ENCODE results near the gene RPL3. TPM values are rescaled to one million over a fixed set of nuclear protein-coding genes. Genes with fewer than 3 reads are reported as not detected.

The RPL3 gene
- total RNA-seq, 1 experiment from 2014 or later: 3,475 TPM

DNA sequence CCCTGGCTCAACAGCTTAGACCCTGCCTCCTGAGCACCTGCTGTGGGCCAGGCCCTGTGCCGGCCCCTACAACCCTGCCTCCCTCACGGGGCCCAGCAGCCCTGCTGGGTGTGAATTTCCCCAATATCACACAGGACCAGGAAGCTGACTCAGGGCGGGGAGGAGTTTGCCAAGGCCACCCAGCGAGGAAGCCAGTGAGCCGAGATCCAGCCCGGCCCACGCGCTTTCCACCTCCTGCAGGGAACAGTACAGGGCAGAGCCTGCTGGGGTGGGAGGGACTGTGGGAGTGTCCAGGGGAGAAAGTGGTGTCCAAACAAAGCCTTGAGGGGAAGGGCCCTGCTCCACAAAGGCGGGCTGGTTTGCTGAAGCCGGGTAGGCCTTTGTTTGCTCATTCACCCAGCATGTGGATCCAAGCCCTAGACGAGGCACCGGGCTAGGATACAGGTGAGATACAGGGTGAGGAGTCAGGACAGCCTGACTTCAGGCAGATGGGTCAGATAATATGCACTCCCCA is 26.8 kb downstream of the RPL3 start:
- TF ChIP-seq, protein P1, sequence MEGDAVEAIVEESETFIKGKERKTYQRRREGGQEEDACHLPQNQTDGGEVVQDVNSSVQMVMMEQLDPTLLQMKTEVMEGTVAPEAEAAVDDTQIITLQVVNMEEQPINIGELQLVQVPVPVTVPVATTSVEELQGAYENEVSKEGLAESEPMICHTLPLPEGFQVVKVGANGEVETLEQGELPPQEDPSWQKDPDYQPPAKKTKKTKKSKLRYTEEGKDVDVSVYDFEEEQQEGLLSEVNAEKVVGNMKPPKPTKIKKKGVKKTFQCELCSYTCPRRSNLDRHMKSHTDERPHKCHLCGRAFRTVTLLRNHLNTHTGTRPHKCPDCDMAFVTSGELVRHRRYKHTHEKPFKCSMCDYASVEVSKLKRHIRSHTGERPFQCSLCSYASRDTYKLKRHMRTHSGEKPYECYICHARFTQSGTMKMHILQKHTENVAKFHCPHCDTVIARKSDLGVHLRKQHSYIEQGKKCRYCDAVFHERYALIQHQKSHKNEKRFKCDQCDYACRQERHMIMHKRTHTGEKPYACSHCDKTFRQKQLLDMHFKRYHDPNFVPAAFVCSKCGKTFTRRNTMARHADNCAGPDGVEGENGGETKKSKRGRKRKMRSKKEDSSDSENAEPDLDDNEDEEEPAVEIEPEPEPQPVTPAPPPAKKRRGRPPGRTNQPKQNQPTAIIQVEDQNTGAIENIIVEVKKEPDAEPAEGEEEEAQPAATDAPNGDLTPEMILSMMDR (IDR thresholded peaks at IDR 0.05; ENCODE audit: unreplicated experiment): no peak
- Mint-ChIP-seq H3K9me3 (ENCODE audit: unreplicated experiment) (no peaks in the 10 kb centered on the region), H3K36me3 (ENCODE audit: insufficient read depth, unreplicated experiment) (no peaks in the 10 kb centered on the region), H3K4me3 (ENCODE audit: unreplicated experiment) (peak overlapping the region; percentile 38), H3K27me3 (ENCODE audit: insufficient read depth, unreplicated experiment) (no peaks in the 10 kb centered on the region), H3K4me1 (ENCODE audit: insufficient read depth, unreplicated experiment) (peaks cover 15% of the 10 kb centered on the region), H3K27ac (ENCODE audit: low read depth, unreplicated experiment) (peak overlapping the region; percentile 75)
- ChIA-PET CTCF (interaction anchor here (0.5 kb wide), 1 partner anchor 26 kb away, joined by 3 read pairs; no protein-coding TSS in a partner anchor), POLR2A (interaction anchor here (0.7 to 2.8 kb wide), 5 partner anchors 19 to 53 kb away, joined by 3 to 10 read pairs (median 4); no protein-coding TSS in a partner anchor)
- peak; percentile 96 for DNase-seq (ENCODE audit: unreplicated experiment)
- BruUV-seq (replicated peaks): no TSS peak
- intact Hi-C loops (cut with micrococcal nuclease): loop anchor here (5.0 kb wide), 2 partner anchors 40 to 120 kb away; no protein-coding TSS in a partner anchor

DNA sequence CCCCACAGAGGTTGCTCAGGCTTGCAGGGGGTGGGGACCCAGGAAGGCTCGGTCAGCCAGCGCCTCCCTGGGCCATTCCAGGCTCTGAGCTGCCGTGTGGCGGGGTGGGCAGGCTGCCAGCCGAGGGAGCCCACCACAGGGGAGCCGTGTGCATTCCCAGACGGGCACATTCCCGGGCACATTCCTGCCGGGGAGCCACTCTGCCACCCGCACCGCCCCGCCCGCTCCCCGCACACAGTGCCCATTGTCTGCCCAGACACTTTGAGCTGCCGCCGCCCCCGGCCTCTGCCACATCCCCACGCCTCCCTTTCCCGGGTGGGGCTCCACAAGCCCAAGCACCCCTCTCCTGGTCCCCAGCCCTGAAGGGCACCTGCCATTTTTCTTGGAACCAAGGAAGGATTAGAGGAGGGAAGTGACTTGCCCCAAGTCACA is 27.4 kb downstream of the RPL3 start:
- ChIA-PET CTCF (interaction anchor here (0.5 kb wide), 1 partner anchor 26 kb away, joined by 3 read pairs; no protein-coding TSS in a partner anchor), POLR2A (interaction anchor here (0.8 to 2.8 kb wide), 3 partner anchors 19 to 27 kb away, joined by 3 to 10 read pairs (median 5); no protein-coding TSS in a partner anchor)
- Mint-ChIP-seq H3K27me3 (ENCODE audit: insufficient read depth, unreplicated experiment) (no peaks in the 10 kb centered on the region), H3K36me3 (ENCODE audit: insufficient read depth, unreplicated experiment) (no peaks in the 10 kb centered on the region), H3K4me3 (ENCODE audit: unreplicated experiment) (peak overlapping the region; percentile 38), H3K27ac (ENCODE audit: low read depth, unreplicated experiment) (peak overlapping the region; percentile 75), H3K9me3 (ENCODE audit: unreplicated experiment) (no peaks in the 10 kb centered on the region), H3K4me1 (ENCODE audit: insufficient read depth, unreplicated experiment) (peaks cover 15% of the 10 kb centered on the region)
- TF ChIP-seq, protein P1 (IDR thresholded peaks at IDR 0.05; ENCODE audit: unreplicated experiment): no peak
- no peak for DNase-seq (ENCODE audit: unreplicated experiment)
- no TSS peak for BruUV-seq (replicated peaks)
- intact Hi-C loops (cut with micrococcal nuclease): loop anchor here (5.0 kb wide), 2 partner anchors 40 to 120 kb away; no protein-coding TSS in a partner anchor

DNA sequence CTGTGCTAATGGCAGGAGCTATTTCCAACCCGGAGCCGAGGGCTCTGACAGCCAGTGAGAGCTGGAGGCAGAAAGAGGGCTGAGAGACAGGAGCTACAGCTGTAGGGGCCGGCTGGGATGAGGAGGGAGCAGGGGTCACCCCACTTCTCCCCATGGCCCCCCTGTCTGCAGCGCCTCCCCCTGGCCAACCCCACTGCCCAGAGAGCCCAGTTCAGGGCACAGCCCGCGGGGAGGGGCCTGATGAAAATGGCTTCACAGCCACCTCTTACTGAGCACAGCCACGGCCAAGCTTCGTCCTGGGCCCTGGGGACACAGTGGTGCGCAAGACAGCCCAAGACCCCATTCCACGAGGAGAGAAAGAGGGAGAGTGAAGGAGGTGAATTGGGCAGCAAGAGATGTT is 27.9 kb downstream of the RPL3 start:
- Mint-ChIP-seq H3K4me3 (ENCODE audit: unreplicated experiment) (peak overlapping the region; percentile 18), H3K27me3 (ENCODE audit: insufficient read depth, unreplicated experiment) (no peaks in the 10 kb centered on the region), H3K36me3 (ENCODE audit: insufficient read depth, unreplicated experiment) (no peaks in the 10 kb centered on the region), H3K9me3 (ENCODE audit: unreplicated experiment) (no peaks in the 10 kb centered on the region), H3K4me1 (ENCODE audit: insufficient read depth, unreplicated experiment) (peaks cover 15% of the 10 kb centered on the region), H3K27ac (ENCODE audit: low read depth, unreplicated experiment) (peak overlapping the region; percentile 64)
- intact Hi-C loops (cut with micrococcal nuclease): loop anchor here (5.0 kb wide), 2 partner anchors 39 to 119 kb away; no protein-coding TSS in a partner anchor
- CTCF ChIA-PET: interaction anchor here (1.3 kb wide), 1 partner anchor 39 kb away, joined by 4 read pairs; no protein-coding TSS in a partner anchor
- POLR2A ChIA-PET: interaction anchor here (0.6 to 2.8 kb wide), 6 partner anchors 18 to 167 kb away, joined by 3 to 10 read pairs (median 4); no protein-coding TSS in a partner anchor
- DNase-seq (ENCODE audit: unreplicated experiment): no peak
- BruUV-seq (replicated peaks): no TSS peak
- TF ChIP-seq, protein P1 (IDR thresholded peaks at IDR 0.05; ENCODE audit: unreplicated experiment): peak; percentile 16

DNA sequence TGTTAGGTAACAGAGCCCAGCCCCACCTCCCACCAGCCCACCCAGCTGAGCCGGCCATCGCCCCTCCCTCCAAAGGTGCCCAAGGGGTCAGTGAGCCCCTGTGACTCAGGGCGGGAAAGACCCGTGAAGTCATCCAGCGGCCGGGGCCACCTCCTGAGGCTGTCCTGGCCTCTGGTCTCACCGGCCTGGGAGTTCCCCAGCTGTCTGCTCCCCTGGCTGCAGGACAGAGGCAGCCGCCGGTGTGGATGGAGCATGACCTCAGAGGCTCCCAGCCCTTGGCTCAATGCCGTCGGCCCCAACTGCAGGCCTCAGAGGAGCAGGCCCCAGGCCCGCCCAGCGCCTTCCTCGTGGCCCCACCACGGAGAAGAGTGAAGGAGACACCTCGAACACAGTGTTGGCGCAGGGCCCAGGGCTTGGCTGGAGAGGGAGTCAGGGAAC is 28.7 kb downstream of the RPL3 start:
- DNase-seq (ENCODE audit: unreplicated experiment): peak; percentile 80
- Mint-ChIP-seq H3K27ac (ENCODE audit: low read depth, unreplicated experiment) (no peak overlapping the region), H3K9me3 (ENCODE audit: unreplicated experiment) (no peaks in the 10 kb centered on the region), H3K4me3 (ENCODE audit: unreplicated experiment) (no peak overlapping the region), H3K27me3 (ENCODE audit: insufficient read depth, unreplicated experiment) (no peaks in the 10 kb centered on the region), H3K4me1 (ENCODE audit: insufficient read depth, unreplicated experiment) (peaks cover 15% of the 10 kb centered on the region), H3K36me3 (ENCODE audit: insufficient read depth, unreplicated experiment) (no peaks in the 10 kb centered on the region)
- BruUV-seq (replicated peaks): no TSS peak
- TF ChIP-seq, protein P1 (IDR thresholded peaks at IDR 0.05; ENCODE audit: unreplicated experiment): no peak
- CTCF ChIA-PET: interaction anchor here (0.8 to 1.3 kb wide), 4 partner anchors 9 to 42 kb away, joined by 3 to 4 read pairs (median 4); no protein-coding TSS in a partner anchor
- POLR2A ChIA-PET: interaction anchor here (0.7 to 2.8 kb wide), 3 partner anchors 14 to 53 kb away, joined by 3 to 10 read pairs (median 4); no protein-coding TSS in a partner anchor
- intact Hi-C loops (cut with micrococcal nuclease): loop anchor here (5.0 kb wide), 2 partner anchors 38 to 118 kb away; no protein-coding TSS in a partner anchor

Measured in MCF 10A (cell line).